Ovary (tissue), 3 donors: ENCODE results near the gene AGBL4.

Experiments used
- POLR2A ChIP-seq: fragments of 450-650 bp; IDR thresholded peaks from one replicate; pipeline ENCODE4 v1.6.1; 2017; ENCODE audit warnings: antibody characterized with exemption, mild to moderate bottlenecking, moderate library complexity
- TF ChIP-seq, protein P1 (sequence below), 3 donors: fragments of 450-650 bp in 2 of 3; fragments of 200-600 bp in 1 of 3; IDR thresholded peaks; one replicate each; pipeline versions ENCODE4 v1.5.1 to v1.8.0; 2016 to 2022; ENCODE audit warnings: antibody characterized with exemption in 3 of 3, mild to moderate bottlenecking in 1 of 3
- donor health status: DM: no; HTN: no; CAD: no.

DNA sequence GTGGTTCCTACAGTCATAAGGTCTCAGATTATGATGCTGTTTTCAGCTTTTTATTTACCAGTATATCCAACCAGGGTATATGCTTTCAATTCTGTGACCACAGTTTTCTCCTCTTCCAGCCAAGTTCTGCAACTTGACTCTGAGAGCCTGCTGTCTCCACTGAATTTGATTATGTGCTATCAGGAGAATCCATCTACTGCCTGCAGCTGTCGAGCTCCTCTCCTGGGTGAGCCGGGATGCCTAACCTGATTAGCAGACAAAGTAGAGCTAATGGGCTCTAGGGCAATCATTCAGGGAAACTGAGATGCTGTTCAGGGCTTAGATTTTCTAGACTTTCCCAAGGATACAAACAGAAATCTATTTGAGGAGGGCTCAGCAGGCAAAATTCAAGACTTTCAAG, 975.6 kb downstream of the AGBL4 start:
- TF ChIP-seq, protein P1, sequence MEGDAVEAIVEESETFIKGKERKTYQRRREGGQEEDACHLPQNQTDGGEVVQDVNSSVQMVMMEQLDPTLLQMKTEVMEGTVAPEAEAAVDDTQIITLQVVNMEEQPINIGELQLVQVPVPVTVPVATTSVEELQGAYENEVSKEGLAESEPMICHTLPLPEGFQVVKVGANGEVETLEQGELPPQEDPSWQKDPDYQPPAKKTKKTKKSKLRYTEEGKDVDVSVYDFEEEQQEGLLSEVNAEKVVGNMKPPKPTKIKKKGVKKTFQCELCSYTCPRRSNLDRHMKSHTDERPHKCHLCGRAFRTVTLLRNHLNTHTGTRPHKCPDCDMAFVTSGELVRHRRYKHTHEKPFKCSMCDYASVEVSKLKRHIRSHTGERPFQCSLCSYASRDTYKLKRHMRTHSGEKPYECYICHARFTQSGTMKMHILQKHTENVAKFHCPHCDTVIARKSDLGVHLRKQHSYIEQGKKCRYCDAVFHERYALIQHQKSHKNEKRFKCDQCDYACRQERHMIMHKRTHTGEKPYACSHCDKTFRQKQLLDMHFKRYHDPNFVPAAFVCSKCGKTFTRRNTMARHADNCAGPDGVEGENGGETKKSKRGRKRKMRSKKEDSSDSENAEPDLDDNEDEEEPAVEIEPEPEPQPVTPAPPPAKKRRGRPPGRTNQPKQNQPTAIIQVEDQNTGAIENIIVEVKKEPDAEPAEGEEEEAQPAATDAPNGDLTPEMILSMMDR (IDR thresholded peaks at IDR 0.05) = no peak
- no peak for TF ChIP-seq POLR2A
